IMR-90 (cell line): ENCODE measurements around the gene AMDHD2. TPM values are rescaled to one million over a fixed set of nuclear protein-coding genes. Genes with fewer than 3 reads are reported as not detected.
A peak's percentile ranks its signal among the peaks of the same experiment; 100 is the strongest.

Experiments
- ATAC-seq: fragments of 200-7000 bp; cut with Tn5 transposase; 2 replicates; pipeline ENCODE4 v1.9.1; 2020; ENCODE audit warnings: low read depth, mild to moderate bottlenecking, moderate library complexity
- BruUV-seq: library from RNA; stranded (reverse); fragments of 400-500 nt; replicated peaks from 2 replicates; lab custom pipeline; 2021; lab: Mats Ljungman, UMichigan
- CTCF ChIA-PET: fragments of 300-600 bp; formaldehyde crosslinking; extraction: SDS; loops from one replicate; lab custom pipeline; 2021; ENCODE audit warnings: antibody characterized with exemption; lab: Yijun Ruan, JAX
- POLR2A ChIA-PET: fragments of 300-600 bp; sonication (Branson Sonifier 250); formaldehyde crosslinking; loops from one replicate; lab custom pipeline; 2022; ENCODE audit warnings: antibody characterized with exemption; ENCODE audit not compliant: unreplicated experiment; lab: Charles Lee
- DNase-seq: peaks from one replicate; pipeline ENCODE4 v3.0.0; 2013
- H2AFZ ChIP-seq: replicated peaks from 2 replicates; pipeline ENCODE3; 2013; ENCODE audit warnings: low read length, mild to moderate bottlenecking; ENCODE audit not compliant: poor library complexity
- H2AK5ac ChIP-seq: 2 replicates; pipeline ENCODE4 v1.6.1; 2013; ENCODE audit warnings: low read depth, low read length, inconsistent platforms
- H2AK9ac ChIP-seq: replicated peaks from 2 replicates; pipeline ENCODE3; 2013; ENCODE audit warnings: mild to moderate bottlenecking, low read depth, low read length, moderate library complexity; ENCODE audit not compliant: poor library complexity
- H2BK120ac ChIP-seq: 2 replicates; pipeline ENCODE4 v1.6.1; 2013; ENCODE audit warnings: low read depth, low read length, inconsistent platforms
- H2BK15ac ChIP-seq: 3 replicates; pipeline ENCODE4 v1.6.1; 2013; ENCODE audit warnings: low read depth, low read length, inconsistent platforms
- H2BK20ac ChIP-seq: 2 replicates; pipeline ENCODE4 v1.6.1; 2013; ENCODE audit warnings: low read depth, mild to moderate bottlenecking, inconsistent platforms, low read length, moderate library complexity
- H2BK5ac ChIP-seq: 2 replicates; pipeline ENCODE4 v1.6.1; 2013; ENCODE audit warnings: mild to moderate bottlenecking, low read depth, low read length, inconsistent platforms; ENCODE audit not compliant: poor library complexity, severe bottlenecking
- H3K14ac ChIP-seq: replicated peaks from 2 replicates; pipeline ENCODE4 v1.6.1; 2013; ENCODE audit warnings: low read depth, low read length, inconsistent platforms
- H3K18ac ChIP-seq: 2 replicates; pipeline ENCODE4 v1.6.1; 2013; ENCODE audit warnings: low read depth, low read length, control low read depth
- H3K23ac ChIP-seq: 2 replicates; pipeline ENCODE4 v1.6.1; 2013; ENCODE audit warnings: low read depth, low read length, inconsistent platforms
- H3K27ac ChIP-seq: 2 replicates; pipeline ENCODE4 v1.5.1; 2013; ENCODE audit warnings: mild to moderate bottlenecking, control low read depth, low read length; ENCODE audit not compliant: insufficient read depth
- H3K27me3 ChIP-seq: 2 replicates; pipeline ENCODE4 v1.6.1; 2013; ENCODE audit warnings: low read length; ENCODE audit not compliant: control insufficient read depth, insufficient read depth
- H3K36me3 ChIP-seq: 2 replicates; pipeline ENCODE4 v1.6.1; 2013; ENCODE audit warnings: low read length, mixed read lengths; ENCODE audit not compliant: control insufficient read depth, insufficient read depth
- H3K4ac ChIP-seq: 2 replicates; pipeline ENCODE4 v1.6.1; 2013; ENCODE audit warnings: low read depth, low read length, inconsistent platforms
- H3K4me1 ChIP-seq: 2 replicates; pipeline ENCODE4 v1.6.1; 2013; ENCODE audit warnings: low read length, mixed read lengths; ENCODE audit not compliant: control insufficient read depth, insufficient read depth
- H3K4me2 ChIP-seq: 2 replicates; pipeline ENCODE4 v1.6.1; 2013; ENCODE audit warnings: low read depth, mild to moderate bottlenecking, control low read depth, low read length, moderate library complexity
- H3K4me3 ChIP-seq: 2 replicates; pipeline ENCODE4 v1.5.1; 2013; ENCODE audit warnings: low read depth, mild to moderate bottlenecking, control low read depth, low read length, moderate library complexity; ENCODE audit not compliant: insufficient read depth
- H3K56ac ChIP-seq: 2 replicates; pipeline ENCODE4 v1.6.1; 2013; ENCODE audit warnings: low read length, inconsistent platforms; ENCODE audit not compliant: insufficient read depth; ENCODE audit errors: extremely low read depth
- H3K79me1 ChIP-seq, 2 experiments: 2 replicates each; pipeline ENCODE4 v1.6.1; 2013; ENCODE audit warnings: low read length in 2 of 2, inconsistent platforms in 1 of 2, low read depth in 1 of 2
- H3K9ac ChIP-seq: 2 replicates; pipeline ENCODE4 v1.6.1; 2013; ENCODE audit warnings: low read depth, low read length, control low read depth
- H3K9me1 ChIP-seq: 2 replicates; pipeline ENCODE4 v1.6.1; 2013; ENCODE audit warnings: low read length, inconsistent platforms; ENCODE audit not compliant: insufficient read depth
- H3K9me3 ChIP-seq: 2 replicates; pipeline ENCODE4 v1.6.1; 2013; ENCODE audit warnings: low read length; ENCODE audit not compliant: control insufficient read depth, insufficient read depth
- H4K20me1 ChIP-seq: 2 replicates; pipeline ENCODE4 v1.6.1; 2013; ENCODE audit warnings: low read length, inconsistent platforms; ENCODE audit not compliant: insufficient read depth
- H4K5ac ChIP-seq: 2 replicates; pipeline ENCODE4 v1.6.1; 2013; ENCODE audit warnings: mild to moderate bottlenecking, low read depth, low read length, control low read depth
- H4K8ac ChIP-seq, 2 experiments: 2 replicates each; pipeline ENCODE4 v1.6.1; 2013; ENCODE audit warnings: low read depth in 2 of 2, low read length in 2 of 2, control low read depth in 1 of 2, inconsistent platforms in 1 of 2
- H4K91ac ChIP-seq: 2 replicates; pipeline ENCODE4 v1.6.1; 2013; ENCODE audit warnings: low read depth, low read length, inconsistent platforms; ENCODE audit not compliant: insufficient read depth
- BHLHE40 ChIP-seq: fragments of 150-350 bp; IDR thresholded peaks from 2 replicates; pipeline ENCODE4 v1.6.1; 2016; ENCODE audit warnings: mild to moderate bottlenecking, low read depth, low read length
- CEBPB ChIP-seq: IDR thresholded peaks from 2 replicates; pipeline ENCODE4 v1.6.1; 2012; ENCODE audit warnings: low read depth, low read length, improper control_type of control experiment
- CHD1 ChIP-seq: IDR thresholded peaks from 2 replicates; pipeline ENCODE4 v1.6.1; 2012; ENCODE audit warnings: low read depth, low read length, improper control_type of control experiment
- CTCF ChIP-seq: conservative IDR thresholded peaks from 2 replicates; pipeline ENCODE4 v1.5.1; 2012; ENCODE audit warnings: mild to moderate bottlenecking, low read depth, low read length, improper control_type of control experiment
- FOS ChIP-seq: fragments of 150-350 bp; IDR thresholded peaks from 2 replicates; pipeline ENCODE4 v1.6.1; 2016; ENCODE audit warnings: low read depth, low read length
- MAFK ChIP-seq: IDR thresholded peaks from 2 replicates; pipeline ENCODE4 v1.6.1; 2012; ENCODE audit warnings: low read depth, low read length, improper control_type of control experiment
- MXI1 ChIP-seq: IDR thresholded peaks from 2 replicates; pipeline ENCODE4 v1.6.1; 2012; ENCODE audit warnings: low read depth, mild to moderate bottlenecking, low read length, moderate library complexity, borderline replicate concordance
- NFE2L2 ChIP-seq: fragments of 150-350 bp; IDR thresholded peaks from 2 replicates; pipeline ENCODE4 v1.6.1; 2016; ENCODE audit warnings: low read depth, mild to moderate bottlenecking, low read length
- RAD21 ChIP-seq: IDR thresholded peaks from 2 replicates; pipeline ENCODE4 v1.6.1; 2012; ENCODE audit warnings: low read length, improper control_type of control experiment
- RCOR1 ChIP-seq: IDR thresholded peaks from 2 replicates; pipeline ENCODE4 v1.6.1; 2012; ENCODE audit warnings: mild to moderate bottlenecking, low read length, improper control_type of control experiment; ENCODE audit not compliant: insufficient replicate concordance
- RFX5 ChIP-seq: IDR thresholded peaks from 2 replicates; pipeline ENCODE4 v1.8.0; 2012; ENCODE audit warnings: low read depth, mild to moderate bottlenecking, low read length, moderate library complexity
- USF2 ChIP-seq: fragments of 150-350 bp; IDR thresholded peaks from 2 replicates; pipeline ENCODE4 v1.6.1; 2017; ENCODE audit warnings: mild to moderate bottlenecking, antibody characterized with exemption, low read length, low read depth
- WGBS, 2 experiments: methylation state at CpG; one replicate each; pipeline versions ENCODE4 v1.1.5 to v1.1.7; 2013; ENCODE audit warnings: missing lambda C conversion rate in 2 of 2; ENCODE audit not compliant: insufficient read length in 1 of 2; ENCODE audit errors: extremely low coverage in 2 of 2; 5-methylcytosine and 5-hydroxymethylcytosine counted together
- dilution Hi-C: fragments of 300-500 bp; cut with HindIII; formaldehyde crosslinking; loops from one replicate; pipeline ENCODE4 v1.14.3; 2018; ENCODE audit warnings: low sequenced_read_pairs; ENCODE audit not compliant: unreplicated experiment
- in situ Hi-C: fragments of 300-500 bp; cut with MboI; formaldehyde crosslinking; loops from 3 replicates; pipeline ENCODE4 v1.14.3; 2019; ENCODE audit warnings: low sequenced_read_pairs, inconsistent platforms, mixed read lengths
- intact Hi-C: fragments of 100-400 bp; cut with micrococcal nuclease; formaldehyde crosslinking; loops from 2 replicates; pipeline ENCODE4 v1.10.0; 2022
- polyA plus RNA-seq, 3 experiments: library from polyadenylated mRNA; depleted of rRNA; stranded (reverse); fragments of >200 nt; gene quantifications; 2 replicates each; pipeline ENCODE4 v1.2.3, GENCODE V29; 2012; ENCODE audit warnings: low replicate concordance in 1 of 3
- total RNA-seq: library from RNA; depleted of rRNA; stranded (reverse); fragments of >200 nt; gene quantifications from 2 replicates; pipeline ENCODE4 v1.2.3, GENCODE V29; 2012
- TF ChIP-seq, protein P1 (sequence below): fragments of 150-350 bp; IDR thresholded peaks from 2 replicates; pipeline ENCODE4 v1.6.1; 2016; ENCODE audit warnings: low read depth, mild to moderate bottlenecking, low read length, moderate library complexity, borderline replicate concordance

The AMDHD2 gene
- total and polyA plus RNA-seq, 2 of the 4 experiments (the other 2 are of a cell fraction), result 10.6 to 30.3 TPM

DNA sequence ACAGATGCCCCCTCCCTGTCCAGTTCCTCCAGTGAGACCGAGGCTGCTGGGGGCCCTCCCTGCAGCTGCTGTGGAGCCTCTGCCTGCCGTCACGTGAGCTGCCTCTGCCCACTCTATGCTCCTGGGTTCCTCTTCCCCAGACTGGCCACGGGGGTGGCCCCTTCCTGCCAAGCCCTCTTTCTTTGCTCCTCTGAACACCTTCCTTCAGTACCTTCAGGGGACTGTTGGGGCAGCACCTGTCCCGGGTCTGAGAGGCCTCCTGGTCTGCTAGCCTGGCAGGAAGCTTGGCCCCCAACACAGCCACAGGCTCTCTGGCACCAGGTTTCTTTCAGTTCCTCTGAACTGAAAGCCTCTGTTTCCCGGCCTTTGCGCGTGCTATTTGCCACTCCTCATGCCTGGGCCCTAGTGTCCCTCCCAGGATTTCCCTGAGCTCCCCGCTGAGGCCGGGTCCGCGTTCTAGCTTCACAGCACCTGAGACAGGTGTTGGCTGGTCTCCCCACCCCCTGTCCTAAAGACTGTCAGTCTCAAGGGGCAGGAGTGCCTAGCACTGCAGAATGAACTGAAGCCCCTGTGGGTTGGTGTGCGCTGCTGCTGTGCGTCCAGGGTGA, 13.0 kb upstream of the AMDHD2 start:
- no TSS peak for BruUV-seq
- TF ChIP-seq RCOR1, result no peak
- no peak for TF ChIP-seq RFX5
- TF ChIP-seq CEBPB, result no peak
- TF ChIP-seq NFE2L2, result no peak
- TF ChIP-seq, protein P1, sequence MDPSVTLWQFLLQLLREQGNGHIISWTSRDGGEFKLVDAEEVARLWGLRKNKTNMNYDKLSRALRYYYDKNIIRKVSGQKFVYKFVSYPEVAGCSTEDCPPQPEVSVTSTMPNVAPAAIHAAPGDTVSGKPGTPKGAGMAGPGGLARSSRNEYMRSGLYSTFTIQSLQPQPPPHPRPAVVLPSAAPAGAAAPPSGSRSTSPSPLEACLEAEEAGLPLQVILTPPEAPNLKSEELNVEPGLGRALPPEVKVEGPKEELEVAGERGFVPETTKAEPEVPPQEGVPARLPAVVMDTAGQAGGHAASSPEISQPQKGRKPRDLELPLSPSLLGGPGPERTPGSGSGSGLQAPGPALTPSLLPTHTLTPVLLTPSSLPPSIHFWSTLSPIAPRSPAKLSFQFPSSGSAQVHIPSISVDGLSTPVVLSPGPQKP, result no peak
- TF ChIP-seq RAD21, result no peak
- TF ChIP-seq CHD1, result no peak
- no peak for TF ChIP-seq FOS
- TF ChIP-seq MXI1, result no peak
- TF ChIP-seq MAFK, result no peak
- no peak for TF ChIP-seq BHLHE40
- TF ChIP-seq CTCF, result no peak
- TF ChIP-seq USF2, result no peak
- 87% methylated on average over 14 of the region's 14 CpGs; no CpG with 5 or more reads in 1 of the 2 experiments for WGBS, 2 experiments
- Histone ChIP-seq H3K27ac (no peak overlapping the region), H2AK9ac (peak overlapping the region; percentile 10), H3K4me3 (no peak overlapping the region), H3K56ac (no peak overlapping the region), H3K14ac (no peak overlapping the region), H3K4me2 (no peak overlapping the region), H3K36me3 (no peaks in the 10 kb centered on the region), H2AK5ac (no peak overlapping the region), H2AFZ (no peak overlapping the region), H2BK15ac (no peak overlapping the region), H4K5ac (no peak overlapping the region), H3K9ac (no peak overlapping the region), H3K18ac (no peak overlapping the region), H4K91ac (no peak overlapping the region), H3K27me3 (no peaks in the 10 kb centered on the region), H4K8ac (no peak overlapping the region), H3K9me1 (peaks cover 3% of the 10 kb centered on the region; the same call in 1 of the 2 replicates), H2BK5ac (no peak overlapping the region), H4K20me1 (0 out of 2 replicates have a peak, but pooled peaks cover 2% of the 10 kb centered on the region), H3K79me1 (peaks cover 0 to 11% of the 10 kb centered on the region in 2 experiments; a peak in 1 of 4 replicates), H2BK20ac (no peak overlapping the region), H3K4me1 (peaks cover 12% of the 10 kb centered on the region), H3K9me3 (no peaks in the 10 kb centered on the region), H3K4ac (no peak overlapping the region), H2BK120ac (no peak overlapping the region), H3K23ac (no peak overlapping the region)
- dilution Hi-C loops, result no loop called here
- ChIA-PET POLR2A (no interaction called here), CTCF (interaction anchor here (0.6 kb wide), 1 partner anchor 44 kb away, joined by 5 read pairs; no protein-coding TSS in a partner anchor)
- in situ Hi-C loops, result loop anchor here (10.0 kb wide), 1 partner anchor 252 kb away; the partner anchor contains the start of gene ECI1
- intact Hi-C loops, result no loop called here
- ATAC-seq, result no peak
- no peak for DNase-seq
